ENCODE data around the gene PROM1.

DNA sequence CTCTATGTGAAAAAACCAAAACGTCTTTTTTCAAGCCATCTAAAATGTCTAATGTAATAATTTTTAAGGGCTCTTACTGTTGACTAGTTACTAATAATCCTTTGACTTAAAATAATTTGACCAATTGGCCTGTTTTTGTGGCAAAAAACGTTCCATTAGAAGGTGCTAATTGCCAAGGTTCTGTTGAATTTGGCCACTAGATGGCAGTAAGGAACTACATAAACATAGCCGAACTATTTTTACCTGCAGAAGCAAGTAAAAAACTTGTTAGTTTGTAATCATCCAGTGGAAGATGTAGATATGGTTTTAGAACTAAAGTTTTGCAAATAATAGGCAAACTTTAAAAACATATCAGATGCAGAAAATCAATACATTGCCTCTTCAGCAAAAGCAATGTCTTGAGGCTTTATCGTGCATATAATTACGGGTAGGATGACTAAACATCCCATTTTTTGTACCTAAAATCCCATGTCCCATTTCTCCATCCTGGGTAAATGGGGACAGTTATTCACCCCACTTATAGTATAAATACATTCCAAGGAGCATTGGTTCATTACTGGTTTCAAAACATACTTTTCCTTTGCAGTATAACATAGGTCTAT is 57.6 kb downstream of the PROM1 start:
- no peak for TF ChIP-seq SIX1 (CRISPR knock-in tag; IDR thresholded peaks at IDR 0.05; ENCODE audit: borderline replicate concordance)
- no peak for TF ChIP-seq ZBTB7B (CRISPR knock-in tag; IDR thresholded peaks at IDR 0.05)
- TF ChIP-seq, protein P1, sequence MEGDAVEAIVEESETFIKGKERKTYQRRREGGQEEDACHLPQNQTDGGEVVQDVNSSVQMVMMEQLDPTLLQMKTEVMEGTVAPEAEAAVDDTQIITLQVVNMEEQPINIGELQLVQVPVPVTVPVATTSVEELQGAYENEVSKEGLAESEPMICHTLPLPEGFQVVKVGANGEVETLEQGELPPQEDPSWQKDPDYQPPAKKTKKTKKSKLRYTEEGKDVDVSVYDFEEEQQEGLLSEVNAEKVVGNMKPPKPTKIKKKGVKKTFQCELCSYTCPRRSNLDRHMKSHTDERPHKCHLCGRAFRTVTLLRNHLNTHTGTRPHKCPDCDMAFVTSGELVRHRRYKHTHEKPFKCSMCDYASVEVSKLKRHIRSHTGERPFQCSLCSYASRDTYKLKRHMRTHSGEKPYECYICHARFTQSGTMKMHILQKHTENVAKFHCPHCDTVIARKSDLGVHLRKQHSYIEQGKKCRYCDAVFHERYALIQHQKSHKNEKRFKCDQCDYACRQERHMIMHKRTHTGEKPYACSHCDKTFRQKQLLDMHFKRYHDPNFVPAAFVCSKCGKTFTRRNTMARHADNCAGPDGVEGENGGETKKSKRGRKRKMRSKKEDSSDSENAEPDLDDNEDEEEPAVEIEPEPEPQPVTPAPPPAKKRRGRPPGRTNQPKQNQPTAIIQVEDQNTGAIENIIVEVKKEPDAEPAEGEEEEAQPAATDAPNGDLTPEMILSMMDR (CRISPR knock-in tag; IDR thresholded peaks at IDR 0.05) = peak; percentile 80

Data from HepG2 (cell line).